Mesendoderm (in vitro differentiated cells): ENCODE measurements around the gene DSG2.

ENCODE experiments used
- DNase-seq: peaks from one replicate; pipeline ENCODE4 v3.0.0; 2013
- H2AK5ac ChIP-seq: 2 replicates; pipeline ENCODE4 v1.6.1; 2013; ENCODE audit warnings: low read length, inconsistent platforms
- H2BK120ac ChIP-seq: 2 replicates; pipeline ENCODE4 v1.6.1; 2013; ENCODE audit warnings: low read depth, mild to moderate bottlenecking, low read length, moderate library complexity, mixed read lengths
- H2BK15ac ChIP-seq: replicated peaks from 2 replicates; pipeline ENCODE4 v1.6.1; 2013; ENCODE audit warnings: low read depth, mild to moderate bottlenecking, moderate library complexity
- H2BK5ac ChIP-seq: 2 replicates; pipeline ENCODE4 v1.6.1; 2013; ENCODE audit warnings: low read length, inconsistent platforms
- H3K18ac ChIP-seq: 2 replicates; pipeline ENCODE4 v1.6.1; 2013; ENCODE audit warnings: mild to moderate bottlenecking, low read length, mixed read lengths
- H3K23ac ChIP-seq: one replicate; pipeline ENCODE4 v1.6.1; 2013; ENCODE audit warnings: low read length
- H3K27ac ChIP-seq: 2 replicates; pipeline ENCODE4 v1.5.1; 2013; ENCODE audit warnings: low read depth, mild to moderate bottlenecking, inconsistent platforms, low read length, moderate library complexity
- H3K27me3 ChIP-seq: 2 replicates; pipeline ENCODE4 v1.6.1; 2013; ENCODE audit warnings: low read length, control low read depth, mild to moderate bottlenecking, inconsistent platforms; ENCODE audit not compliant: insufficient read depth, poor library complexity
- H3K36me3 ChIP-seq: 2 replicates; pipeline ENCODE4 v1.6.1; 2013; ENCODE audit warnings: low read length, inconsistent platforms; ENCODE audit not compliant: control insufficient read depth, insufficient read depth
- H3K4ac ChIP-seq: one replicate; pipeline ENCODE4 v1.6.1; 2013; ENCODE audit warnings: low read depth, mild to moderate bottlenecking, low read length, moderate library complexity
- H3K4me1 ChIP-seq: 2 replicates; pipeline ENCODE4 v1.6.1; 2013; ENCODE audit warnings: low read depth, low read length, inconsistent platforms; ENCODE audit not compliant: control insufficient read depth
- H3K4me2 ChIP-seq: 2 replicates; pipeline ENCODE4 v1.6.1; 2013; ENCODE audit warnings: low read length
- H3K4me3 ChIP-seq: 2 replicates; pipeline ENCODE4 v1.5.1; 2013; ENCODE audit warnings: mild to moderate bottlenecking, low read length
- H3K56ac ChIP-seq: one replicate; pipeline ENCODE4 v1.6.1; 2013; ENCODE audit warnings: low read length
- H3K79me1 ChIP-seq: 2 replicates; pipeline ENCODE4 v1.6.1; 2013; ENCODE audit warnings: low read length, inconsistent platforms
- H3K79me2 ChIP-seq: 2 replicates; pipeline ENCODE4 v1.6.1; 2013; ENCODE audit warnings: mild to moderate bottlenecking, low read length; ENCODE audit not compliant: control insufficient read depth, insufficient read depth
- H3K9ac ChIP-seq: 2 replicates; pipeline ENCODE4 v1.6.1; 2013; ENCODE audit warnings: low read length, inconsistent platforms
- H4K5ac ChIP-seq: one replicate; pipeline ENCODE4 v1.6.1; 2013; ENCODE audit warnings: low read length
- H4K8ac ChIP-seq: one replicate; pipeline ENCODE4 v1.6.1; 2013; ENCODE audit warnings: low read depth, mild to moderate bottlenecking, control low read depth, low read length, moderate library complexity
- WGBS: extraction: QIAGEN DNeasy Blood & Tissue Kit; methylation state at CpG from one replicate; pipeline ENCODE4 v1.1.7; 2013; ENCODE audit warnings: low lambda C conversion rate, missing lambda C conversion rate; ENCODE audit not compliant: insufficient coverage; ENCODE audit errors: extremely low coverage; 5-methylcytosine and 5-hydroxymethylcytosine counted together

The DSG2 gene

GRCh38 chr18:31576670-31577069 lies 78.7 kb downstream of the DSG2 start:
- H3K18ac ChIP-seq: no peak overlapping the region
- no peaks in the 10 kb centered on the region for H3K27me3 ChIP-seq
- H4K8ac ChIP-seq: no peak overlapping the region
- no peak overlapping the region for H2BK120ac ChIP-seq
- no CpG with 5 or more reads among the region's 4 CpGs for WGBS
- H3K4me1 ChIP-seq: no peaks in the 10 kb centered on the region
- no peak overlapping the region for H3K56ac ChIP-seq
- no peak overlapping the region for H2BK15ac ChIP-seq
- H3K4ac ChIP-seq: no peak overlapping the region
- H2AK5ac ChIP-seq: no peak overlapping the region
- H3K9ac ChIP-seq: no peak overlapping the region
- H3K36me3 ChIP-seq: no peaks in the 10 kb centered on the region
- H4K5ac ChIP-seq: no peak overlapping the region
- H3K27ac ChIP-seq: no peak overlapping the region
- no peak overlapping the region for H3K4me3 ChIP-seq
- H3K23ac ChIP-seq: no peak overlapping the region
- H3K79me2 ChIP-seq: no peaks in the 10 kb centered on the region
- H3K4me2 ChIP-seq: no peak overlapping the region
- H3K79me1 ChIP-seq: no peaks in the 10 kb centered on the region
- DNase-seq: no peak
- H2BK5ac ChIP-seq: no peak overlapping the region

GRCh38 chr18:31577195-31577594 lies 79.2 kb downstream of the DSG2 start:
- H3K4me1 ChIP-seq: no peaks in the 10 kb centered on the region
- H2AK5ac ChIP-seq: no peak overlapping the region
- no peak overlapping the region for H2BK120ac ChIP-seq
- H4K5ac ChIP-seq: no peak overlapping the region
- no peak overlapping the region for H4K8ac ChIP-seq
- no peak overlapping the region for H3K18ac ChIP-seq
- H3K36me3 ChIP-seq: no peaks in the 10 kb centered on the region
- H3K56ac ChIP-seq: no peak overlapping the region
- H2BK5ac ChIP-seq: no peak overlapping the region
- H3K9ac ChIP-seq: no peak overlapping the region
- H3K23ac ChIP-seq: no peak overlapping the region
- no peaks in the 10 kb centered on the region for H3K27me3 ChIP-seq
- DNase-seq: no peak
- no peak overlapping the region for H3K4ac ChIP-seq
- H2BK15ac ChIP-seq: no peak overlapping the region
- no peaks in the 10 kb centered on the region for H3K79me1 ChIP-seq
- H3K79me2 ChIP-seq: no peaks in the 10 kb centered on the region
- no peak overlapping the region for H3K27ac ChIP-seq
- no peak overlapping the region for H3K4me3 ChIP-seq
- no peak overlapping the region for H3K4me2 ChIP-seq
- no CpG with 5 or more reads among the region's 1 CpG for WGBS

GRCh38 chr18:31578126-31578525 lies 80.1 kb downstream of the DSG2 start:
- H4K8ac ChIP-seq: no peak overlapping the region
- no peak for DNase-seq
- H4K5ac ChIP-seq: no peak overlapping the region
- H3K4me3 ChIP-seq: no peak overlapping the region
- no peak overlapping the region for H2BK5ac ChIP-seq
- H3K18ac ChIP-seq: no peak overlapping the region
- no peaks in the 10 kb centered on the region for H3K4me1 ChIP-seq
- no peaks in the 10 kb centered on the region for H3K27me3 ChIP-seq
- no peak overlapping the region for H2AK5ac ChIP-seq
- no peaks in the 10 kb centered on the region for H3K79me1 ChIP-seq
- H3K27ac ChIP-seq: no peak overlapping the region
- no peak overlapping the region for H3K9ac ChIP-seq
- no peaks in the 10 kb centered on the region for H3K79me2 ChIP-seq
- H3K36me3 ChIP-seq: no peaks in the 10 kb centered on the region
- H3K4ac ChIP-seq: no peak overlapping the region
- no peak overlapping the region for H2BK120ac ChIP-seq
- no peak overlapping the region for H2BK15ac ChIP-seq
- no peak overlapping the region for H3K56ac ChIP-seq
- no CpG with 5 or more reads among the region's 4 CpGs for WGBS
- no peak overlapping the region for H3K4me2 ChIP-seq
- H3K23ac ChIP-seq: no peak overlapping the region

GRCh38 chr18:31579375-31579774 lies 81.4 kb downstream of the DSG2 start:
- Histone ChIP-seq H3K79me2 (no peaks in the 10 kb centered on the region), H2BK120ac (no peak overlapping the region), H3K4me2 (no peak overlapping the region), H2AK5ac (no peak overlapping the region), H3K4me1 (no peaks in the 10 kb centered on the region), H3K4ac (no peak overlapping the region), H3K4me3 (no peak overlapping the region), H4K8ac (no peak overlapping the region), H3K79me1 (no peaks in the 10 kb centered on the region), H3K36me3 (no peaks in the 10 kb centered on the region), H3K27ac (no peak overlapping the region), H2BK5ac (no peak overlapping the region), H3K56ac (no peak overlapping the region), H3K23ac (no peak overlapping the region), H3K9ac (no peak overlapping the region), H4K5ac (no peak overlapping the region), H3K18ac (no peak overlapping the region), H3K27me3 (no peaks in the 10 kb centered on the region), H2BK15ac (no peak overlapping the region)
- WGBS: no CpG with 5 or more reads among the region's 2 CpGs
- DNase-seq: no peak

- no peaks in the 10 kb centered on the region for H3K36me3 ChIP-seq
- H3K79me1 ChIP-seq: no peaks in the 10 kb centered on the region
- no peak overlapping the region for H4K8ac ChIP-seq
- H2BK5ac ChIP-seq: no peak overlapping the region
- no peak overlapping the region for H4K5ac ChIP-seq
- no peak overlapping the region for H2AK5ac ChIP-seq
- no peaks in the 10 kb centered on the region for H3K79me2 ChIP-seq
- H3K4me2 ChIP-seq: no peak overlapping the region
- no peak overlapping the region for H2BK15ac ChIP-seq
- WGBS: no CpG with 5 or more reads among the region's 4 CpGs
- H3K23ac ChIP-seq: no peak overlapping the region
- no peak overlapping the region for H3K56ac ChIP-seq
- H3K4ac ChIP-seq: peak overlapping the region; percentile 37
- no peaks in the 10 kb centered on the region for H3K27me3 ChIP-seq
- H3K18ac ChIP-seq: no peak overlapping the region
- no peak overlapping the region for H2BK120ac ChIP-seq
- no peak overlapping the region for H3K9ac ChIP-seq
- no peaks in the 10 kb centered on the region for H3K4me1 ChIP-seq
- DNase-seq: peak; percentile 66
- no peak overlapping the region for H3K4me3 ChIP-seq
- H3K27ac ChIP-seq: no peak overlapping the region
These were observed 83.7 kb downstream of the DSG2 start for GRCh38 chr18:31581498-31582197.
